ENCODE results near the gene KRTAP5-9.
"Not testable (repeated sequence)": the region's sequence is repeated elsewhere in the genome, so short reads cannot be mapped to it uniquely, and the experiment has no call there.

Gene KRTAP5-9

GRCh38 chr11:71532036-71532610 is 16.1 kb upstream of the KRTAP5-9 start:
- no peak overlapping the region for H3K4me3 ChIP-seq (replicated peaks in 1 of 2; ENCODE audit: low read depth in 2 of 2, low read length in 2 of 2)
- no peak for TF ChIP-seq CTCF (IDR thresholded peaks at IDR 0.05; ENCODE audit: low read depth, low read length)
- no peak for DNase-seq (ENCODE audit: low read depth in 2 of 2)

GRCh38 chr11:71534711-71535608 is 13.3 kb upstream of the KRTAP5-9 start:
- DNase-seq (ENCODE audit: low read depth in 2 of 2); H3K4me3 ChIP-seq (replicated peaks in 1 of 2; ENCODE audit: low read depth in 2 of 2, low read length in 2 of 2): not testable (repeated sequence)

GRCh38 chr11:71535825-71536224 is 12.4 kb upstream of the KRTAP5-9 start:
- DNase-seq (ENCODE audit: low read depth in 2 of 2) = no peak
- no peak for TF ChIP-seq CTCF (IDR thresholded peaks at IDR 0.05; ENCODE audit: low read depth, low read length)
- no peak overlapping the region for H3K4me3 ChIP-seq (replicated peaks in 1 of 2; ENCODE audit: low read depth in 2 of 2, low read length in 2 of 2)

- no peak overlapping the region for H3K4me3 ChIP-seq (replicated peaks in 1 of 2; ENCODE audit: low read depth in 2 of 2, low read length in 2 of 2)
- no peak for DNase-seq (ENCODE audit: low read depth in 2 of 2)
- TF ChIP-seq CTCF (IDR thresholded peaks at IDR 0.05; ENCODE audit: low read depth, low read length) = no peak
Observed at GRCh38 chr11:71537537-71537936, 10.7 kb upstream of the KRTAP5-9 start.

GRCh38 chr11:71537977-71538665 is 10.1 kb upstream of the KRTAP5-9 start, which contains the start of gene KRTAP5-8:
KRTAP5-8 (plus strand) TSS chr11:71538025; CDS start chr11:71538056, 31 bp downstream.
- not testable (repeated sequence) for DNase-seq (ENCODE audit: low read depth in 2 of 2); H3K4me3 ChIP-seq (replicated peaks in 1 of 2; ENCODE audit: low read depth in 2 of 2, low read length in 2 of 2)

- DNase-seq (ENCODE audit: low read depth in 2 of 2) = no peak
- no peak overlapping the region for H3K4me3 ChIP-seq (replicated peaks in 1 of 2; ENCODE audit: low read depth in 2 of 2, low read length in 2 of 2)
- no peak for TF ChIP-seq CTCF (IDR thresholded peaks at IDR 0.05; ENCODE audit: low read depth, low read length)
Observed at GRCh38 chr11:71538666-71538990, 9.6 kb upstream of the KRTAP5-9 start.

GRCh38 chr11:71539017-71539416 is 9.2 kb upstream of the KRTAP5-9 start:
- H3K4me3 ChIP-seq (replicated peaks in 1 of 2; ENCODE audit: low read depth in 2 of 2, low read length in 2 of 2) = no peak overlapping the region
- DNase-seq (ENCODE audit: low read depth in 2 of 2) = no peak
- no peak for TF ChIP-seq CTCF (IDR thresholded peaks at IDR 0.05; ENCODE audit: low read depth, low read length)

- not testable (repeated sequence) for DNase-seq (ENCODE audit: low read depth in 2 of 2); H3K4me3 ChIP-seq (replicated peaks in 1 of 2; ENCODE audit: low read depth in 2 of 2, low read length in 2 of 2)
Observed at GRCh38 chr11:71539971-71540370, 8.2 kb upstream of the KRTAP5-9 start.

GRCh38 chr11:71540521-71541304 is 7.5 kb upstream of the KRTAP5-9 start:
- not testable (repeated sequence) for H3K4me3 ChIP-seq (replicated peaks in 1 of 2; ENCODE audit: low read depth in 2 of 2, low read length in 2 of 2); DNase-seq (ENCODE audit: low read depth in 2 of 2)
